Stimulated activated CD8-positive, alpha-beta memory T cell treated with anti-CD3 and anti-CD28 coated beads, Interleukin-15, amount 100 ng/mL, for 48 hours (primary cell): ENCODE measurements around the gene BDNF.

Source experiments
- DNase-seq, 2 donors: peaks; one replicate each; pipeline ENCODE4 v3.0.0-alpha.2; 2020; ENCODE audit warnings: low read depth in 2 of 2

BDNF gene

GRCh38 chr11:27705873-27706820 lies 5.9 kb upstream of the BDNF start:
- DNase-seq: no peak

GRCh38 chr11:27703481-27703880 lies 3.2 kb upstream of the BDNF start:
- DNase-seq: no peak

- no peak for DNase-seq
Measured at GRCh38 chr11:27702811-27703210, 2.6 kb upstream of the BDNF start.

- no peak for DNase-seq
Measured at GRCh38 chr11:27701355-27702105, 1.3 kb upstream of the BDNF start.

GRCh38 chr11:27699926-27700350 lies 317 bp downstream of the BDNF start:
- no peak for DNase-seq

GRCh38 chr11:27699242-27699925 lies 871 bp downstream of the BDNF start:
- no peak for DNase-seq

- DNase-seq: peak; percentile 54 to 56
Measured at GRCh38 chr11:27698872-27699241, 1.4 kb downstream of the BDNF start.

- no peak for DNase-seq
Measured at GRCh38 chr11:27697679-27698275, 2.5 kb downstream of the BDNF start.

- no peak for DNase-seq
Measured at GRCh38 chr11:27696961-27697360, 3.3 kb downstream of the BDNF start.

- no peak for DNase-seq
Measured at GRCh38 chr11:27696115-27696514, 4.1 kb downstream of the BDNF start.

GRCh38 chr11:27694992-27695391 lies 5.3 kb downstream of the BDNF start:
- DNase-seq: no peak

- DNase-seq: no peak
Measured at GRCh38 chr11:27693398-27693797, 6.9 kb downstream of the BDNF start.

GRCh38 chr11:27692781-27693180 lies 7.5 kb downstream of the BDNF start:
- DNase-seq: no peak

GRCh38 chr11:27688076-27688475 lies 12.2 kb downstream of the BDNF start:
- no peak for DNase-seq

GRCh38 chr11:27681664-27682063 lies 18.6 kb downstream of the BDNF start:
- no peak for DNase-seq

- DNase-seq: no peak
Measured at GRCh38 chr11:27679136-27680015, 20.9 kb downstream of the BDNF start.

GRCh38 chr11:27678242-27678641 lies 22.0 kb downstream of the BDNF start:
- DNase-seq: no peak

GRCh38 chr11:27677108-27677507 lies 23.1 kb downstream of the BDNF start:
- DNase-seq: no peak

GRCh38 chr11:27673979-27674663 lies 26.1 kb downstream of the BDNF start:
- DNase-seq: no peak

- no peak for DNase-seq
Measured at GRCh38 chr11:27672836-27673464, 27.3 kb downstream of the BDNF start.
